ENCODE results near the gene MUSTN1.

Gene MUSTN1

GRCh38 chr3:52786330-52787215, 48.2 kb downstream of the MUSTN1 start:
- no peak for DNase-seq (ENCODE audit: low spot score)

DNA sequence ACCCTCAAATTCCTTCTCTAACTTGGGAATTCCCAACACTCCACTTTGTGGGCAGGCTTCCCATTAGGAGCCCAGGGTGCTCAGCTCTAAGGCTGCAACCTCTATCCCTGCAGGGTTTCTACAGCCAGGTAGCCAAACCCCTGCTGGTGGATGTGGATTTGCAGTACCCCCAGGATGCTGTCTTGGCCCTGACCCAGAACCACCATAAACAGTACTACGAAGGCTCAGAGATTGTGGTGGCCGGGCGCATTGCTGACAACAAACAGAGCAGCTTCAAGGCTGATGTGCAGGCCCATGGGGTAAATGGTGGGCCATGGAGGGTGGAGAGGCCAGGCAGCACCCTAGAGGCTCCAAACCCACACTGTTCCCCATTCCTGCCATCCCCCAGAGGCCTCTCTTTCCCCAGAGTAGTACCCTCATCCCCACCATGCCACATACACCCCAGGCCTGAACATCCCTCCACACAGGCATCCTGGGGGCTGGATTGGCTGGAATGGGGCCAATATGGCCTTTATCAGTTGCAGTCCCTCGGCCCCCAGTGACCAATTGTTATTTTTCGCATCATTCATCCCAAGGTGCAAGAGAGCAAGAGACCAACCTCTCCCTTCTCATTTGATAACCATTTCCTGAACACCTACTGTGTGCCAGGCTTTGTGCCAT, 49.8 kb downstream of the MUSTN1 start:
- DNase-seq (ENCODE audit: low spot score), result no peak

DNA sequence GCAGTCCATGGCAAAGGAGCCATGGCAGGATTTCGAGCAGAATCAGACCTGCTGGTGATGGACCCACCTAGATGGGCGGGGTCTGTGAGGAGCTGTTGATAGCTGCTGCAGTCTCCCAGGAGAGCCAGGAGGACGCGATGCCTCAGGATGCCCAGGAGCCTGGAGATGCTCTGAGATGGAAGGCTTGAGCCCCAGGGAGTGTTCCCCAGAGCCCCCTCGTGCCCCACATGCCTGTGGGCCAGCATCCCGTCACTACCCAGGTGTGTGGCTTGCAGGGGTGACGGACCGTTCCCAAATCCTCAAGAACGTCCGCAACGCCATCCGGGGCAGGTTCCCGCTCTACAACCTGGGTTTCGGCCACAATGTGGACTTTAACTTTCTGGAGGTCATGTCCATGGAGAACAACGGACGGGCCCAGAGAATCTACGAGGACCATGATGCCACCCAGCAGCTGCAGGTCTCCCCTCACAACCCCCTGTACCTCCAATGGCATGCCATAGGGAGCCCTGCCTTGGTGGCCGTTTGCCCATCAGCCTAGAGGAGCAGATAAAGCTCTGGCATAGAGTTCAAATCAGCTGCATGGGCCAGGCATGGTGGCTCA, 50.7 kb downstream of the MUSTN1 start:
- no peak for DNase-seq (ENCODE audit: low spot score)

DNA sequence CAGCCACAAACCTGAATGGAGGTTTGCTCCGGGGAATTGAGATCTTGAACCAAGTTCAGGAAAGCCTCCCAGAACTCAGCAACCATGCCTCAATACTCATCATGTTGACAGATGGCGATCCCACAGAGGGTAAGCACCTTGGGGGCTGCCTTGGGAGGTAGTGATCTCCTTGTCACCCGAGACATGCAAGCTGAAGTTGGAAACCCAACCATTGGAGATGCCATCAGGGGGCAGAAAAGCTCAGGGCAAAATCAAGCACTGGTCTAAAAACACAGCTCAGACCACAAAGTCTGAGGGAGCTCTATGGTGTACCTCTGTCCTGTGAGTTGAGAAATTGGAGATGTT, 51.6 kb downstream of the MUSTN1 start:
- no peak for DNase-seq (ENCODE audit: low spot score)
